ENCODE measurements around the gene CDK5RAP3.

The CDK5RAP3 gene

DNA sequence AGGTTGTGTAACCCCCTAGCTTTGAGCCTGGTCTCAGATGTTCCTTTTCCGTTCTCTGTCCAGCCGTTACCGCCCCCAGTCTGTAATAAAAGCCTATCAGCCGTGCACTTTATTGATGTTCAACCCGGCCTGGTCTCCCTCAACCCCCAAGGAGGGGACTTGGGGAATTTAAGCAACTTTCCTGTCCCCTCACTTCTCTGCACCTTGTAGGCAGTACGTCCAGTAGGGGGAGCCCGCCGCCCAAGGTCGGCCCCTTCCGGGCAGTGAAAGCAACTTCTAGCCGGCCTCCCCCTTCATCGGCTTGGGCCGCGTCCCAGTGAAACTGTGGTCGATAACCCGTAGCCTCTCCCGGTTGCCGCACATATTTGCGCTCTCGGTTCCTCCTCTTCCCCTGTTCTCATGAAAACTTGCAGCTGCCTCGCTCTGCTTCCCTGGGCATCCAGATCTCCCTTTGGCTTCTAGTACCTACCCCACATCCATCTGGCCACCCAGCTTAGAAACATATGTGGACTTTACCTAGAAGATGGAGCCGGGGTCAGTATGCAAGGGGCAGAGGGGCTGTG lies 21.6 kb upstream of the CDK5RAP3 start:
- DNase-seq (ENCODE audit: low read depth in 2 of 2), result peak; percentile 55 to 69

DNA sequence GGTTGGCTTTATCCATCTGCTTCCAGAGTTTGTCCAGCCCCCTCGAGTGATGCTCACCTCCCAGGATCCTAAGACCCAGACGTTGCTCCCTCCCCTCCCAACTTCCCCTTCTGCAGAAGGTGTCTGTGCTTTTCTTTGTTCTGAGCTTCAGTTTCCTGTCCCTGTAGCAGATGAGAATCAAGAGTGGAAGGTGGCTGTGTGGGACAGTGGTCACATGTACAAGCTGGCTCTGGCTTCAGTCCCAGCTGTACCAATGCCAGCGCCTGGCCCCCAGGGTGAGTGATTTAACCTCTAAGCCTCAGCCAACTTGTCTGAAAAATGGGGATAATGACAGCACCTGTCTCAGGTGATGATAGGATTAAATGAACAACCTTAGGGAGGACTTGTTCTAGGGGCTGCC lies 21.0 kb upstream of the CDK5RAP3 start:
- no peak for DNase-seq (ENCODE audit: low read depth in 2 of 2)

DNA sequence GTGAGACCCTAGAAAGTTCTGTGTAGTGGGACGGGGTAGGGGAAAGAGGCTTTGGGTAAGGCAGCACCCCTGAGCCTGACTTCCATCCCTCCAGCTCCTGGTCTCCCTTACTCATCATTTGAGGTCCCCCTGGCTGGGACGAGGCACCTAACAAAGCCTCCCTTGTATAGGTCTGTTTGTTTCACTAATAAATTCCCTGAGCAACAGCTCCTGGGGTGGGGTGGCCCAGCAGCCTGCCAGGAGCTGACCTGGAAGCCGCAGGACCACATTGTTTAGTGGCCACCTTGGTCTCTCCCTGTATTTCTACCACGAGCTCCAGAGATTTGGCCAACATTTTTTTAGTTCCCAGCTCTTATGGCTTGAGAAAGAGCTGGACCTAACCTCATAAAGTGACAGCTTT lies 20.5 kb upstream of the CDK5RAP3 start:
- DNase-seq (ENCODE audit: low read depth in 2 of 2), result no peak

DNA sequence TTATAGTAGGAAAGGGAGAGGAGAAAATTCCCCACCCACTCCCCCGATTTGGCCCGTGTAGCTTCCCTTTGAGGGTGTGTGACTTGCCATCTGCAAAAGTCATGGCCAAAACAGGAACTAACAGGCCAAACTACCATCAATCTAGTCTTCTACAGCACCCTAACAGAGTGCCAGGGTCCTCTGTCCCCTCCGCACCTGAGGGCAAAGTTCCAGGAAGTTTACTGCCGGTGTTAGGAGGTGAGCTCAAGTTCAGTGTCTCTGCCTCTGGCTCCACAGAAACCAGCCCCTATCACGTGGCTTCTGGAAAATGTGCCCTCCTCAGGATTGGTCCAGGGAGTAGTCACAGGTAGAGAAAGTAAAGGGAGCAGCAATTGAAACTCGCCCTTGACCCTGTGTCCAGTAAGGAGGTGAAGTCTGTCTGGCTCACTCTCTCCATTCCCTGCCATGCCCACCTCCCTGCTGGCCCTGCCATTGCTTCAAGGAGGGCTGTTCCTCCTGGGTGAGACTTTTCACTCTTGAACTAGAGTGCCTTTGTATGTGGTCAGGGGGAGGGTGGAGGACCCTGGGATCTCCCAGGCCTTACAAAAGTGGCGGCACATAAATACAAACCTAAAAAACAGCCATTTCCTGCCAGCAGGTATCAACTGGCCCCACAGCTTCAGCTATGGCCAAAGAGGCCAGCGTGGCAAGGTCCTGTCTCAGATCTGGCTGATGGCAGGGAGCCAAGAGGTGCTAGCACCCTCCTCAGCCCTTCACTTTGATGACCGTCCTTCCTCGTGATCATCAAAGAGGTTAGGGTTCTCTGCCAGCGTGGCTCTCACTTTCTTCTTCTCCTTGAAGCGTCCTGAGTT lies 18.5 kb upstream of the CDK5RAP3 start:
- no peak for DNase-seq (ENCODE audit: low read depth in 2 of 2)

DNA sequence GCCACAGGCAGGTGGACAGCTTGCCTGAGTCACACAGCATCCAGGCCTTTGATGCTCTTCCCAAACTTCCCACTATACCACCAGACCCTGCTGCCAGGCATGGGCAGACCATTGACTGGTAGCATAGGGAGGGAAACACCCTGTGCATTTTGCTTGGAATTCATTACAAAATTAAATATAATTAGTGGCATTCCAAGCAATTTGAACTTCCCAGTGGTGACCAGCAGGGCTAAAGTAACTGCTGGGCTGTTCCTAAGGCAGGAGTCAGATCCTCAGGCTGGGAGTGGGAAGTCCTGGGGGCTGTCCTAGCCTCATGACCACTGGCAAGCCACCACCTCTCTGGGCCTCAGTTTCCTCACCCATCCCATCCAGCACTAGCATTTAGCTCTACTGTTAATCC lies 17.0 kb upstream of the CDK5RAP3 start:
- no peak for DNase-seq (ENCODE audit: low read depth in 2 of 2)

DNA sequence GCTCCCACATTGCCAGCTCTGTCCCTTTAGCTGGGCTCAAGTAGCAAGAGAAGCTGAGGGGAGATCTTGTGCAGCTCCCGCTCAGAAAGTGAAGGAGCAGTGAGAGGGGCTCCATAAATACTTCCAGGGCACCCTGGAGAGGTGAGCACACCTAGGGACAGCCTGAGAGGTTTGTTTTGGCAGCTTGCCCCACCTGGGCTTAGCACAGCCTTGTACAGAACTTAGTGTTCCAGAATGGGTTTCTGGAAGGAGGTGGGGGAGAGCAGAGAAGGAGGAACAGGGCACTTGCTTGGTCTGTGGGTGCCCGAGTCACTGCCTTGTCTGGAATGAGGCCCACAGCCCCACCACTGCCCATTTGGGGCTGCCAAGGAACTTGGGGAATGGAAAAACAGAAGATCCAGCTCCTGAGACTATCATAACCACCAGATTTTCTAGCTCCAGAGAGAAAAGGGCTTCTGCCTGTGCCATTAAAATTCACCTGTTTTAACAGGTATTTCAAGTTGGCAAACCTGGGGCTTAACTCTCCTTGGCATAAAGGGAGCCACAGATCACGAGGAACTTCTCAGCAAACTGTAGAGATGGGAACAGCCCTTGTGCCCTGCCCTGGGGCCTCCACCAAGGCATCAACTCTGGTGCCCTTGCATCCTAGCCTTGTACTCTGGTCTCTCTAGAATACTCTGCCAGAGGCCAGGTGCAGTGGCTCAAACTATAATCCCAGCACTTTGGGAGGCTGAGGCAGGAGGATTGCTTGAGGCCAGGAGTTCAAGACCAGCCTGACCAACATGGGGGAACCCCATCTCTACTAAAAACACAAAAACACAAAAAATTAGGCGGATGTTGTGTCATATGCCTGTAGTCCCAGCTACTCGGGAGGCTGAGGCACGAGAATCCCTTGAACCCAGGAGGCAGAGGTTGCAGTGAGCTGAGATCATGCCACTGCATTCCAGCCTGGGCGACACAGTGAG lies 15.1 kb upstream of the CDK5RAP3 start:
- DNase-seq (ENCODE audit: low read depth in 2 of 2), result no peak

DNA sequence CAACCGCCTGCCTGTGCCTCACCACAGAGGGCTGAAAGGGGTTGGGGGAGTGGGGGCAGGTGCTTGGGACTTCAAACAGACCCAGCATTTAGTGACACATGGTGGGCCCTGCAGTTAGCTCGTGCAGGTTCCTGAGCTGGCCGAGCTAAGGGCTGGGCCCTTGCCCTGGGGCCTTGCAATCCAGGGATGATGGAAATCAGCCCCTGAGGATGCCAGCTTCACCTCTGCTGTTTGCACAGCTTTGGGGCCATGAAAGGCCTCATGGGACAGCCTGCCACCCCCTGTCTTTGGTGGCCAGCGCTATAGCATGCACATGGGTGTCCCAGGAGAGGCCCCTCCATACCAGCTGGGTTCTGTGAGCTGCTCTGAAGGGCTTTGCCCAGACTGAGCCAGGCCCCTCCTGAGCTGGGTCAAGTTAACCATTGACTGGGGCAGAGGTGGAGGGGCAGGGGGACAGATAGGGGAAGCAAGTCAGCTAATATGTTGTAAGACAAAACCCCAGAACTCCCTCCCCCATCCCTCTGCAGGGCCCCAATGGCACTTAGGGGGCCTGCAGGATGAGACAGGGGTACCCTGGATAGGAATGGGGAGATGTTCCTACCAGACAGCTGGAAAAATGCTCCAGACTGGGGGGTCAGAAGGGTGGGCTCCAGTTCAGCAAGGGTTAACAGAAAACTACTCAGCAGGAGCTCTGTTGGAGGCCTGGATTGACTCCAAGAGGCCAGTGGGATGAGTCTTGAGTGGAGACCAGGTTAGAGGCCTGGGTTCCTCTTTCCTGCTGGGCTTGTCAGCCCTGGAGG lies 13.9 kb upstream of the CDK5RAP3 start:
- no peak for DNase-seq (ENCODE audit: low read depth in 2 of 2)

DNA sequence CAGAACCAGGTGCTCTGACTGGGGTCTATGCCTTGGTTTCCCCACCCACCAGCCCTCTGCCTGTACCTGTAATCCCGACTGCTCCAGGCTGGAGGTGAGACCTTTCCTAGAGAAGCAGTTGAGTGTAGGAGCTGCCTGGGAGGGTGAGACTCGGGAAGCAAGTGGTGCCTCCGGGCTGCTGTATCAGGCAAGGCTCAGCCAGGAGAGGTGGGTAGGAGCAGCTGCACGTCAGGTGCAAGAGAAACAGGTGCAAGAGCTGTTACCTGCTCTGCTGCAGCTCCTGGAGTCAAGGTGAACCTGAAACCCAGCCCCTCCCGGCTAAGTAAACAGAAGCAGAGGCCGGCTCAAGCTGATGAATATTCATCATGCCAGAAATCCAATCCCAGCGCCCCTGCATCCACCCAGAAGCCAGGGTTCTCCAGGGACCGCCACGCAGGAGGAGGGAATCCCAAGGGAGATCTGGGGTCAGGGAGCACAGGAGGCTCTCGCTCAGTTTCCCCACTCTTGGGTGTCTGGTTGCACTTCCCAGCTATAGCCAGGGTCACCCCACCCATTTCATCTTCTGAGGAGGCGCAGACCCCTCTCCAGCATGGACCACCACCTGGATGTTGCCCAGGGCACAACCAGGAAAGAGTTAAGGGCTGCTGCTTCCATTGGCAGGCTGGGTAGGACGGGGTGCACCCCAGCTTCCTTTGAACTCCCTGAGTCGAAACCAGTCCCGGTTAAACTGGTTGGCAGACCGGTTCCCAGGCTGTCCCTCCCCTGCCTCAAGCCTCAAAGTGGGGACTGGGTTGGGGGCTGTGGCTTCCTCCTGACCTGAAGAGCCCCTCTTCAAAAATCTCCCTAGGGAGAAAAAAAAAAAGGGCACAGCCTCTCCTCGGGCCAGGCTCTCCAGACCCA lies 13.1 kb upstream of the CDK5RAP3 start, which contains the start of gene PRR15L:
Gene PRR15L (minus strand): TSS at position 293 of the 900 bp plus-strand sequence. CDS start 4,649 bp downstream, outside the sequence.
- DNase-seq (ENCODE audit: low read depth in 2 of 2), result no peak

DNA sequence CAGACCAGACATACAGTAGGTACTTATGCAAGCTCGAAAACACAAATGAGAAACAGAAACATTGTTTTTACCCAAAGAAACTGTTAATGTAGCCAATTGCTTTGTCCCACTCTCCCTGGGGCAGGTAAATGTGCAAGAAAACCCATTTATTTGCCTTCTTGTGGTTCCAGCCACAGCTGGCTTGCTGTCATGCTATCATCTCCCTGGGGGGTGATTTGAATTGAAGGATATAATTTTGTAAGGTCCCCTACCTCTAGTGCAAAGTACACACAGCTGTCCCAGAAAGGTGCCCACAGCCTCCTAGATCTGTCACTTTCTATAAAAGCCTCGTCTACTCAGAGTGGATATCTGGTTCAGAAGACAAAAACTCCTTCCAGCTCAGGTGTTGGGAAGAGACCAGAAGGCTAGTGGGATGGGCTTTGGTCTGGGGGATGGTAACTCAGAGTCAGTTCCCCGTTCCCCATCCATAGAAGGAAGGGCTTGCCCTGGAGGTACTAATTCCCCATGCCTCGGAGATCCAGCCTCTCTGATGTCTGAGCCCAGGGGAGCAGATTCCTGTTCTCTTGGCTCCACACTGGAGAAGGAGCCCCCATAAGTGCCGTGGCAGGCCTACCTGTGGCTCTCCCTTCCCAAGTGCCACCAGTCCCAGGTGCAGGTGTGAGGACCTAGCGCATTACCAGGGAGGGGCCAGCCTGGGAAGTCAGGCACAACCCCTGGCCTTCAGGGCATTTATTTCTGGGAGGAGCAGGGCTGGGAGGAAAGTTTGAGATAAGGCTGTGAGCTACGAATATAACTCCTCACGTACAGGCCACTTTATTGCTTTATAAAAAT lies 10.9 kb upstream of the CDK5RAP3 start:
- no peak for DNase-seq (ENCODE audit: low read depth in 2 of 2)

DNA sequence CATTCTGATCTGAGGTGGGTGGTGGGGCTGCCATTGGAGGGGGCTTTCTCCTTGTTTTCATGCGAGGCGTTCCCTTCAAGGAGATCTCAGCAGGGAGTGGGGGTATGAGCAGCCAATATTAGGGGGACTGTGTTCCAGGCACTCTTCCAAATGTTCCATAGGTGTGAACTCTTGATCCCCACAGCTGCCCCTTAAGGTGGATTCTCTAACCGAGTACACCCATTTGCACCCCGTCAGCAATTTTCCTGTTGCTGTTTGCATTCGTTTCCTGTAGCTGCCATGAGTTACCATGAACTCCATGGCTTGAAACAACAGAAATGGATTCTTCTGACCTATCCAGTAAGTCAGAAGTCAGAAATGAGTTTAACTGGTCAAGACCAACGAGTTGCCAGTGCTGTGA lies 9.5 kb upstream of the CDK5RAP3 start:
- no peak for DNase-seq (ENCODE audit: low read depth in 2 of 2)

DNA sequence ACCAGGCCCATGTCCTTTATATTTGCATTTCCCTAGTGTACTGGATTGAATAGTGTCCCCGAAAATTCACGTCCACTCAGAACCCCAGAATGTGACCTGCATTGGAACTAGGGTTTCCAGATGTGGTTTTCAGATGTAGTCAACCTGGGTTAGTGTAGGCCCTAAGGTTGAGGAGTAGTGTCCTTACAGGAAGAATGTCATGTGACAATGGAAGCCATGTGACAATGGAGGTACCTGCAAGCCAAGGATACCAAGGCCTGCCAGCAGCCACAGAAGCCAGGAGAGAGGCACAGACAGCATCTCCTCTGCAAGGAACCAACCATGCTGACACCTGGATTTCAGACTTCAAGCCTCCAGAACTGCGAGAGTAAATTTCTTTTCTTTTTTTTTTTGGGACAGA lies 8.0 kb upstream of the CDK5RAP3 start:
- DNase-seq (ENCODE audit: low read depth in 2 of 2), result no peak

DNA sequence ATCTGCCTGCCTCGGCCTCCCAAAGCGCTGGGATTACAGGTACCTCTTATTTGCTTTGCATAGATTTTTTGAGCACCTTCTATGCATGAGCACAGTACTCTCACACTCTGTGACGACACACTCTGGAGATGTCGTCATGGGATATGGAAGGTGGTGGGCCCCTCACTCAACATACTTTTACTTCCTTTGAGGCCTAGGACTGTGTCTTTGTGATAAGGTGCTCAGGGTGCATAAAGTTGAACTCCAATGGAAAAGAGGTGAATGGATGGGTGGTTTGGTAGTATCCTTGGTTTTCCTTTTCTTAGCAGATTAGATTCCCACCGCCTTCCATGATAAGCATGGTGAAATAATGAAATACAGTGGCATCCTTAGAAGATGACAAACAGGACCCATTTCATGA lies 6.1 kb upstream of the CDK5RAP3 start:
- no peak for DNase-seq (ENCODE audit: low read depth in 2 of 2)

DNA sequence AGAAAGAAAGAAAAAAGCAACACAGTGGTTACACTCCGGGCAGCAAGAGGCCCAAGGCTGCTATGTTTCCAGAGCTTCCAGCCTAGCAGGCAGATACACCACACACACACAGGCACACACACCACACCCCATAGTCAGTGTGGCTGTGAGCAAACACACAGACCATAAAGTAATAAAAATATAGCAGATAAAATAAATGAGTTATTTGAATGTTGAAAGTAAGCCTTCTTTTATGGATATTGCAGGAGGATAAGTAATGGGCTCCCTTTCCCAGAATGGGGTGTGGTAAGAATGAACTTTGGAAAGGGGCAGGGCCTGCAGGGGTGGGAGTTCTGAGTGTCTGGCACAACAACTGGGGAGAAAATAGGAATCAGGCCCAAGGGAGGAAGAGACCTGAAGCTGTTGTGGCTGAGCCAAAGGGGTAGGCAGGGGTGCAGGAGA lies 4.8 kb upstream of the CDK5RAP3 start:
- DNase-seq (ENCODE audit: low read depth in 2 of 2), result no peak

DNA sequence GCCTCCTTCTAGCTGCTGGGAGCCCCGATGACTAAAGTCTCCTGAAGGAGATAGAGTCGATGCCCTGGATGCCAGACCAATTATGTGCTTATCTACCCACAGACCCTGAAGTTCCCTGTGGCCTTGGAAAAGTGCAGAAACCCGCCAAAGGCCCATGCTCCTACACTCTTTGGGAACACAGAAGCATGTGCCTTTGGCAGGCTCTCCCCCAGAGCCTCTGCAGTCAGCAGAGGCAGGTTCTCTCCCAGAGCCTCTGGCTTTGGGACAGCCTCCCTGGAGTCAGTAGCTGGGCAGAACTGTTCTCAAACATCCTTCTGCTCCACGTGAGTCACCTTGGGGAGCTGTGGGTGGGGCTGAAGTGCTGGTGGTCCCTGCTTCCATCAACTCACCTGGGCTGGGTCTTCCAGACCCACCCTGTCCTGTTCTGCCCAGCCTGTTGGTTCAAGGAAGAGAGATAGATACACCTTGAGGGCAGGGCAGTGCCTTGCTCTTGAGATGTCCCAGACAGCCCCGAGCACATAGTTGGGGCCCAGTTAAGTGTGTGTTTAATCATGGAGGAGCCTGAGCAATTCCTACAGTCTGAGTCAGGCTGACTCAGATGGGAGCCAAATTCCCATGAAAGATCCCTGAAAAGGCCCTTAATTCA lies 3.2 kb upstream of the CDK5RAP3 start:
- no peak for DNase-seq (ENCODE audit: low read depth in 2 of 2)

DNA sequence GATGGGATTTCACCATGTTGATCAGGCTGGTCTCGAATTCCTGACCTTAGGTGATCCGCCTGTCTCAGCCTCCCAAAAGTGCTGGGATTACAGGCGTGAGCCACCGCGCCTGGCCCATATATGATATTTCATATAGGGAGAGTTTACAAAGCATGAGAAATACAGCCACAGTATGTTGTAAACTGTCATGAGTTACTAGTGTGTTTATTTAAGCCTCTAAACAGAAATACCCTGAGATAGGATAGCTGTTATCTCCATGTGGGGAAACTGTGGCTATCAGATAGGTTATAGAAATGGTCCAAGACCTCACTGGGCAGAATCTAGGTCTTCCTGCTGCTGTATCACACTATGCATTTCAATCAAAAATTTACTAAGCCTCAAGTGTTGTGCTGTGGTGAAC lies 2.1 kb upstream of the CDK5RAP3 start:
- DNase-seq (ENCODE audit: low read depth in 2 of 2), result no peak

DNA sequence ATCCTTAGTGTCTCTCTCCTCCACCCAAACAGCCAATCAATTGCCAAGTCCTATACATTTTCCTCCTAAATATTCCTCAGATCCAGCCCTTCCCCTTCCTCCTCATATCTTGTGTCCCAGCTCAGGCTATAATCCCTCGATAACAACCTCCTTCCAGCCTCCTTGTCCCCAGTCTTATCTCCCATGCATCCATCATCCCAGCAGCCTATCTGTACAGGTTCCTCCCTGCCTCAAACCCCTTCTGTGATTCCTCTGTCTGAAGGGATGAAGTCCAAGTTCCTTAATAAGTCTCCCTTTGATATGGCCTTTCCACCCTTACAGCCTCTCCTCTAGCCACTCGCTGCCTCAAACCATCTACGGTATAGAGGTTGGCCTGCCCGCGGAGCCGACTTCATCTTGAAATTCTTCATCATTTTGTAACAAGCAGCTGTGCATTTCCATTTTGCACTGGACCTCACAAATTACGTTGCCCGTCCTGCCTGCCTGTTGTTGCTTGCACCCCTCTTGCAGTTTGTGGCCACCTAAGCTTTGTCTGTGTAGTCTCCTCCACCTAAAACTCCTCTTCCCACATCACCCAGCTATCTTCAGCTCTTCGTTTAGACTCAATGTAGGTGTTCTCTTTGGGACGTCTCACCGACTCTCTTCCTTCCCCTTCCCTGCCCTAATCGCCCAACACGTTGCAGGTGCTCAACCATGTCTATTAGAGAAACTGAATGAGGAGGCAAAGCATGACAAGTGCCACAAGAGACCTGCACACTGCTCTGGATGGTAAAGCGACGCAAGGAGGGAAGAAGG lies 786 bp upstream of the CDK5RAP3 start:
- DNase-seq (ENCODE audit: low read depth in 2 of 2), result no peak

DNA sequence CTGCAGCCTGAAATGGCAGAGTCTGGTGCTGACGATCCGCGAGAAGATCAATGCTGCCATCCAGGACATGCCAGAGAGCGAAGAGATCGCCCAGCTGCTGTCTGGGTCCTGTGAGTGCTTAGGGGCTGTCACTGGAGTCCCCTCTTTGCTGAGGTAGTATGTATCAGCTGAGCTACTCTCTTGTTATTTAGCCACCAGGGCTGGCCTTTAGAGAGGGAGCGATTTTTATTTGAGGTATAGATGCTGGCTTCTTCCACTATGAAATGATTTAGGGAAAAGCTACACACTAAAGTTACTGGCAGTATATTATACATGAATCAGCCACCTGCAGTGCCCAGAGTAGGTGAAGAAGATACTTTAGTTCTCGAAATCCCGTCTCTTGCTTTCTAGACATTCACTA lies 2.6 kb downstream of the CDK5RAP3 start:
- no peak for DNase-seq (ENCODE audit: low read depth in 2 of 2)

DNA sequence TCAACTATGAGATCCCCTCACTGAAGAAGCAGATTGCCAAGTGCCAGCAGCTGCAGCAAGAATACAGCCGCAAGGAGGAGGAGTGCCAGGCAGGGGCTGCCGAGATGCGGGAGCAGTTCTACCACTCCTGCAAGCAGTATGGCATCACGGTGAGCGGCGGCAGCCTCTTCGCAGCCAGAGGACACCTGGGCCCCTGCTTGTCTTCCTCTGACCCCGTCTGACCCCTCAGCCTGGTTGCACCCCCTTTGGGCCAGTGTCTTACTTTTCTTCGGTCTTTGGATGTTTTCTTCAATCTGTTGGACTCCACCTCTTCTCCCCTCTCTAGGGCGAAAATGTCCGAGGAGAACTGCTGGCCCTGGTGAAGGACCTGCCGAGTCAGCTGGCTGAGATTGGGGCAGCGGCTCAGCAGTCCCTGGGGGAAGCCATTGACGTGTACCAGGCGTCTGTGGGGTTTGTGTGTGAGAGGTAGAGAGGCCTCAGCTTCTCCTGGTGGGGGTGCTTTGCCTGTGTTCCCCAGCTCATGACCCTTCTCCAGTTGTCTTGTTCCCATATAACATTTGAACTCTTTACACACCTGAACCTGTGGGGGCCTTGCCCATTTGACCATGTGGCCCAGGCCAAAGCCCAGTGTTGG lies 4.4 kb downstream of the CDK5RAP3 start:
- DNase-seq (ENCODE audit: low read depth in 2 of 2), result no peak
